HL-60 (cell line): ENCODE results near the gene SH2D3A.
A peak's percentile ranks its signal among the peaks of the same experiment; 100 is the strongest.

Source experiments
- GABPA ChIP-seq: IDR thresholded peaks from 2 replicates; pipeline ENCODE4 v1.6.1; 2012; ENCODE audit warnings: low read depth
- POLR2AphosphoS5 ChIP-seq: IDR thresholded peaks from 2 replicates; pipeline ENCODE4 v1.6.1; 2012; ENCODE audit warnings: low read depth
- SPI1 ChIP-seq: IDR thresholded peaks from 2 replicates; pipeline ENCODE4 v1.6.1; 2012; ENCODE audit warnings: low read depth, mild to moderate bottlenecking, borderline replicate concordance
- TF ChIP-seq, protein P1 (sequence below): IDR thresholded peaks from 2 replicates; pipeline ENCODE4 v1.6.1; 2012; ENCODE audit warnings: low read depth; ENCODE audit not compliant: insufficient replicate concordance
- TF ChIP-seq, protein P2 (sequence below): IDR thresholded peaks from one replicate; pipeline ENCODE4 v1.5.1; 2011; ENCODE audit warnings: low read length, control low read depth, inconsistent platforms; ENCODE audit not compliant: insufficient read depth

DNA sequence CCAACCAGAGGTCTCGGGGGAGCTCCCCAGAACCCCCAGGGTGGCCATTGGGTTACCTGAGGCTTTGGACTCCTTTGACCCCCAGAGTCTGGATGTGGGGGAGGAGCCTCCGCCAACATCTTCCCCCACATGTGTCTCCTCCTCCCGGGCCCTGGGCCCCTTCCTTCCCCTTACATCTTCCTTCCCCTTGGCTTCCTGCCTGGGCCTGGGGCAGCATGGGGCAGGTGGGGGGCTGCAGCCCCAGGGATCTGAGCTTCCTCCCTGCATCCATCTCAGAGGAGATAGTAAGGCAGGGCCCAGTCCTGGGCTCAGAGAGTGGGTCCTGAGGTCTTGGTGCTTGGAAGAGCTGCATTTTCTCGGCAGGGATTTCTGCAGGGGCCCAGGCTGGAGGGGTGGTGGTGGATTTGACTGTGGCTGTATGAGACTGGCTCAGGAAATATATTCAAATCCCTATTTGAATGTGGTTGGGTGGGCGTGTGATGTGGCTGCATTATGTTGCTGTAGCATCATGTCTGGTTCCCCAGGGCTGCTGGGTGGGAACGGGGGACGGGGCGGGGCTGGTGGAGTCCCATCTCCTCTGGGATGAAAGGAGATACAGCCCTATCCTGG lies 6.2 kb upstream of the SH2D3A start:
- TF ChIP-seq, protein P1, sequence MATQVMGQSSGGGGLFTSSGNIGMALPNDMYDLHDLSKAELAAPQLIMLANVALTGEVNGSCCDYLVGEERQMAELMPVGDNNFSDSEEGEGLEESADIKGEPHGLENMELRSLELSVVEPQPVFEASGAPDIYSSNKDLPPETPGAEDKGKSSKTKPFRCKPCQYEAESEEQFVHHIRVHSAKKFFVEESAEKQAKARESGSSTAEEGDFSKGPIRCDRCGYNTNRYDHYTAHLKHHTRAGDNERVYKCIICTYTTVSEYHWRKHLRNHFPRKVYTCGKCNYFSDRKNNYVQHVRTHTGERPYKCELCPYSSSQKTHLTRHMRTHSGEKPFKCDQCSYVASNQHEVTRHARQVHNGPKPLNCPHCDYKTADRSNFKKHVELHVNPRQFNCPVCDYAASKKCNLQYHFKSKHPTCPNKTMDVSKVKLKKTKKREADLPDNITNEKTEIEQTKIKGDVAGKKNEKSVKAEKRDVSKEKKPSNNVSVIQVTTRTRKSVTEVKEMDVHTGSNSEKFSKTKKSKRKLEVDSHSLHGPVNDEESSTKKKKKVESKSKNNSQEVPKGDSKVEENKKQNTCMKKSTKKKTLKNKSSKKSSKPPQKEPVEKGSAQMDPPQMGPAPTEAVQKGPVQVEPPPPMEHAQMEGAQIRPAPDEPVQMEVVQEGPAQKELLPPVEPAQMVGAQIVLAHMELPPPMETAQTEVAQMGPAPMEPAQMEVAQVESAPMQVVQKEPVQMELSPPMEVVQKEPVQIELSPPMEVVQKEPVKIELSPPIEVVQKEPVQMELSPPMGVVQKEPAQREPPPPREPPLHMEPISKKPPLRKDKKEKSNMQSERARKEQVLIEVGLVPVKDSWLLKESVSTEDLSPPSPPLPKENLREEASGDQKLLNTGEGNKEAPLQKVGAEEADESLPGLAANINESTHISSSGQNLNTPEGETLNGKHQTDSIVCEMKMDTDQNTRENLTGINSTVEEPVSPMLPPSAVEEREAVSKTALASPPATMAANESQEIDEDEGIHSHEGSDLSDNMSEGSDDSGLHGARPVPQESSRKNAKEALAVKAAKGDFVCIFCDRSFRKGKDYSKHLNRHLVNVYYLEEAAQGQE, result no peak
- TF ChIP-seq, protein P2, sequence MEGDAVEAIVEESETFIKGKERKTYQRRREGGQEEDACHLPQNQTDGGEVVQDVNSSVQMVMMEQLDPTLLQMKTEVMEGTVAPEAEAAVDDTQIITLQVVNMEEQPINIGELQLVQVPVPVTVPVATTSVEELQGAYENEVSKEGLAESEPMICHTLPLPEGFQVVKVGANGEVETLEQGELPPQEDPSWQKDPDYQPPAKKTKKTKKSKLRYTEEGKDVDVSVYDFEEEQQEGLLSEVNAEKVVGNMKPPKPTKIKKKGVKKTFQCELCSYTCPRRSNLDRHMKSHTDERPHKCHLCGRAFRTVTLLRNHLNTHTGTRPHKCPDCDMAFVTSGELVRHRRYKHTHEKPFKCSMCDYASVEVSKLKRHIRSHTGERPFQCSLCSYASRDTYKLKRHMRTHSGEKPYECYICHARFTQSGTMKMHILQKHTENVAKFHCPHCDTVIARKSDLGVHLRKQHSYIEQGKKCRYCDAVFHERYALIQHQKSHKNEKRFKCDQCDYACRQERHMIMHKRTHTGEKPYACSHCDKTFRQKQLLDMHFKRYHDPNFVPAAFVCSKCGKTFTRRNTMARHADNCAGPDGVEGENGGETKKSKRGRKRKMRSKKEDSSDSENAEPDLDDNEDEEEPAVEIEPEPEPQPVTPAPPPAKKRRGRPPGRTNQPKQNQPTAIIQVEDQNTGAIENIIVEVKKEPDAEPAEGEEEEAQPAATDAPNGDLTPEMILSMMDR, result no peak
- TF ChIP-seq POLR2AphosphoS5 (0 out of 2 replicates have a peak, but pooled peaks have one; percentile 26), SPI1 (peak; percentile 29; the same call in 1 of the 2 replicates), GABPA (peak; percentile 45)
